ENCODE measurements around the gene GALM. TPM values are rescaled to one million over a fixed set of nuclear protein-coding genes. Genes with fewer than 3 reads are reported as not detected.

Gene GALM
- total and polyA plus RNA-seq, 2 of the 13 experiments (the other 11 are each of a cell fraction or from before 2014, with no cell fraction given): 65.5 to 90.0 TPM

DNA sequence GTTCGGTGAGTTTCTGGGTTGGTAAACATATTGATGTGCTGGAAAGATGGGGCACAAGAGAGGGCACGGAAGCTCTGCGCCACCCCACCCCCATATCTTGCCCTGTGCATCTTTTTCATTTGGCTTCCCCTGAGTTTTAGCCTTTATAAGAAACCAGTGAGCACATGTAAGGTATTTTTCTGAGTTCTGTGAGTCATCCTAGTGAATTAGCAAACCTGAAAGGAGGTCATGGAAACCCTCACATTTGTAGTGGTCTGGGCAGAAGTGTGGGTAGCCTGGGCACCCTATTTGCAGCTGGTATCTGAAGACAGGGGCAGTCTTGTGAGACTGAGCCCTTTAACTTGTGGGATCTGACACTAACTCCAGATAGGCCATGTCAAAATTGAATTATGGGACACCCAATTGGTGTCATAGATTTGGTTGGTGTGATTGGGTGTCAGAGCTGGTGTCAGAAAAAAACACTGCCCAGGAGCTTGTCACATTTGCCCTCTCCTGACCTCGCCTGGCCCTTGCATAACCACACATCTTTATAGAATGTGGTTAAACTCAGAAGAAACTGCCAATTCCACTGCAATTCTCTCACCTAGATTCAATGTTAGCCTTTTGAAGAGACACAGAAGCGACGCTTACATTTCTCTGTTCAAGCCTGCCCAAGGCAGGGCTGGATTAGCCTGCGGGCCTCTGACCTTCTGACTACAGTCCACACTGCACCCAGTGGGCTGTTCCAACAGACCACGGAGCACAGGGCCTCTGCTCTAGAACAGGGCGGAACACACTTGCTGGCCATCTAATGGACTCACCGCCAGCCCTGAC lies 12.0 kb upstream of the GALM start (continued):
- TF ChIP-seq ZNF512B (CRISPR knock-in tag; IDR thresholded peaks at IDR 0.05; ENCODE audit: borderline replicate concordance): no peak
- TF ChIP-seq ZNF780A (CRISPR knock-in tag; IDR thresholded peaks at IDR 0.05): no peak
- no peak for TF ChIP-seq ZBTB33 (CRISPR knock-in tag; IDR thresholded peaks at IDR 0.05)
- TF ChIP-seq HOXA5 (CRISPR knock-in tag; IDR thresholded peaks at IDR 0.05): no peak
- TF ChIP-seq, protein P1, sequence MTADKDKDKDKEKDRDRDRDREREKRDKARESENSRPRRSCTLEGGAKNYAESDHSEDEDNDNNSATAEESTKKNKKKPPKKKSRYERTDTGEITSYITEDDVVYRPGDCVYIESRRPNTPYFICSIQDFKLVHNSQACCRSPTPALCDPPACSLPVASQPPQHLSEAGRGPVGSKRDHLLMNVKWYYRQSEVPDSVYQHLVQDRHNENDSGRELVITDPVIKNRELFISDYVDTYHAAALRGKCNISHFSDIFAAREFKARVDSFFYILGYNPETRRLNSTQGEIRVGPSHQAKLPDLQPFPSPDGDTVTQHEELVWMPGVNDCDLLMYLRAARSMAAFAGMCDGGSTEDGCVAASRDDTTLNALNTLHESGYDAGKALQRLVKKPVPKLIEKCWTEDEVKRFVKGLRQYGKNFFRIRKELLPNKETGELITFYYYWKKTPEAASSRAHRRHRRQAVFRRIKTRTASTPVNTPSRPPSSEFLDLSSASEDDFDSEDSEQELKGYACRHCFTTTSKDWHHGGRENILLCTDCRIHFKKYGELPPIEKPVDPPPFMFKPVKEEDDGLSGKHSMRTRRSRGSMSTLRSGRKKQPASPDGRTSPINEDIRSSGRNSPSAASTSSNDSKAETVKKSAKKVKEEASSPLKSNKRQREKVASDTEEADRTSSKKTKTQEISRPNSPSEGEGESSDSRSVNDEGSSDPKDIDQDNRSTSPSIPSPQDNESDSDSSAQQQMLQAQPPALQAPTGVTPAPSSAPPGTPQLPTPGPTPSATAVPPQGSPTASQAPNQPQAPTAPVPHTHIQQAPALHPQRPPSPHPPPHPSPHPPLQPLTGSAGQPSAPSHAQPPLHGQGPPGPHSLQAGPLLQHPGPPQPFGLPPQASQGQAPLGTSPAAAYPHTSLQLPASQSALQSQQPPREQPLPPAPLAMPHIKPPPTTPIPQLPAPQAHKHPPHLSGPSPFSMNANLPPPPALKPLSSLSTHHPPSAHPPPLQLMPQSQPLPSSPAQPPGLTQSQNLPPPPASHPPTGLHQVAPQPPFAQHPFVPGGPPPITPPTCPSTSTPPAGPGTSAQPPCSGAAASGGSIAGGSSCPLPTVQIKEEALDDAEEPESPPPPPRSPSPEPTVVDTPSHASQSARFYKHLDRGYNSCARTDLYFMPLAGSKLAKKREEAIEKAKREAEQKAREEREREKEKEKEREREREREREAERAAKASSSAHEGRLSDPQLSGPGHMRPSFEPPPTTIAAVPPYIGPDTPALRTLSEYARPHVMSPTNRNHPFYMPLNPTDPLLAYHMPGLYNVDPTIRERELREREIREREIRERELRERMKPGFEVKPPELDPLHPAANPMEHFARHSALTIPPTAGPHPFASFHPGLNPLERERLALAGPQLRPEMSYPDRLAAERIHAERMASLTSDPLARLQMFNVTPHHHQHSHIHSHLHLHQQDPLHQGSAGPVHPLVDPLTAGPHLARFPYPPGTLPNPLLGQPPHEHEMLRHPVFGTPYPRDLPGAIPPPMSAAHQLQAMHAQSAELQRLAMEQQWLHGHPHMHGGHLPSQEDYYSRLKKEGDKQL (CRISPR knock-in tag; IDR thresholded peaks at IDR 0.05; ENCODE audit: low read depth): 0 out of 2 replicates have a peak, but pooled peaks have one; percentile 28
- no peak for TF ChIP-seq SCMH1 (CRISPR knock-in tag; IDR thresholded peaks at IDR 0.05; ENCODE audit: borderline replicate concordance)
- 0 out of 2 replicates have a peak, but pooled peaks have one; percentile 49 for TF ChIP-seq ZNF713 (CRISPR knock-in tag; IDR thresholded peaks at IDR 0.05)
- TF ChIP-seq ZNF883 (CRISPR knock-in tag; IDR thresholded peaks at IDR 0.05; ENCODE audit: not compliant biosample characterization): peak; percentile 35
- 0 out of 2 replicates have a peak, but pooled peaks have one; percentile 77 for TF ChIP-seq HINFP (CRISPR knock-in tag; IDR thresholded peaks at IDR 0.05; ENCODE audit: low read depth)
- no peak; the same call in 1 of the 2 replicates for TF ChIP-seq KDM2A (CRISPR knock-in tag; IDR thresholded peaks at IDR 0.05; ENCODE audit: borderline replicate concordance, low read depth)
- TF ChIP-seq ZNF333 (CRISPR knock-in tag; IDR thresholded peaks at IDR 0.05; ENCODE audit: borderline replicate concordance): no peak
- peak in 1 of 2 experiments; percentile 56; a peak in 1 of 4 replicates for TF ChIP-seq EP300 (IDR thresholded peaks at IDR 0.05; ENCODE audit: low read depth in 2 of 2, low read length in 2 of 2)
- TF ChIP-seq EP300 (CRISPR knock-in tag; IDR thresholded peaks at IDR 0.05; ENCODE audit: borderline replicate concordance): no peak
- TF ChIP-seq SMAD1 (CRISPR knock-in tag; IDR thresholded peaks at IDR 0.05; ENCODE audit: borderline replicate concordance, low read depth): peak; percentile 30; the same call in 1 of the 2 replicates
- no peak for TF ChIP-seq JARID2 (CRISPR knock-in tag; IDR thresholded peaks at IDR 0.05; ENCODE audit: insufficient replicate concordance)

Data from HepG2 (cell line).